ENCODE data around the gene SAMD13.

The SAMD13 gene

GRCh38 chr1:84327830-84328229, 26.3 kb downstream of the SAMD13 start:
- no peak for TF ChIP-seq CTCF (IDR thresholded peaks at IDR 0.05; ENCODE audit: insufficient read depth, low read length, poor library complexity, severe bottlenecking)
- H3K36me3 ChIP-seq (ENCODE audit: control insufficient read depth, insufficient read depth, low read length): no peaks in the 10 kb centered on the region
- no peak for DNase-seq (ENCODE audit: extremely low read depth, insufficient read length)
- H3K27me3 ChIP-seq (replicated peaks; ENCODE audit: control insufficient read depth, insufficient read depth, low read length): no peaks in the 10 kb centered on the region
- H3K4me3 ChIP-seq (replicated peaks; ENCODE audit: low read depth, low read length): no peak overlapping the region

GRCh38 chr1:84330125-84330984, 28.8 kb downstream of the SAMD13 start:
- Histone ChIP-seq H3K36me3 (ENCODE audit: control insufficient read depth, insufficient read depth, low read length) (no peaks in the 10 kb centered on the region), H3K4me3 (replicated peaks; ENCODE audit: low read depth, low read length) (no peak overlapping the region), H3K27me3 (replicated peaks; ENCODE audit: control insufficient read depth, insufficient read depth, low read length) (no peaks in the 10 kb centered on the region)
- no peak for DNase-seq (ENCODE audit: extremely low read depth, insufficient read length)
- TF ChIP-seq CTCF (IDR thresholded peaks at IDR 0.05; ENCODE audit: insufficient read depth, low read length, poor library complexity, severe bottlenecking): no peak

- Histone ChIP-seq H3K4me3 (replicated peaks; ENCODE audit: low read depth, low read length) (no peak overlapping the region), H3K27me3 (replicated peaks; ENCODE audit: control insufficient read depth, insufficient read depth, low read length) (no peaks in the 10 kb centered on the region), H3K36me3 (ENCODE audit: control insufficient read depth, insufficient read depth, low read length) (no peaks in the 10 kb centered on the region)
- no peak for DNase-seq (ENCODE audit: extremely low read depth, insufficient read length)
- no peak for TF ChIP-seq CTCF (IDR thresholded peaks at IDR 0.05; ENCODE audit: insufficient read depth, low read length, poor library complexity, severe bottlenecking)
Observed at GRCh38 chr1:84339503-84339902, 38.0 kb downstream of the SAMD13 start.

- DNase-seq (ENCODE audit: extremely low read depth, insufficient read length): no peak
- Histone ChIP-seq H3K36me3 (ENCODE audit: control insufficient read depth, insufficient read depth, low read length) (no peaks in the 10 kb centered on the region), H3K27me3 (replicated peaks; ENCODE audit: control insufficient read depth, insufficient read depth, low read length) (no peaks in the 10 kb centered on the region; the same call in 1 of the 2 replicates), H3K4me3 (replicated peaks; ENCODE audit: low read depth, low read length) (no peak overlapping the region)
- TF ChIP-seq CTCF (IDR thresholded peaks at IDR 0.05; ENCODE audit: insufficient read depth, low read length, poor library complexity, severe bottlenecking): no peak
Observed at GRCh38 chr1:84344286-84344685, 42.8 kb downstream of the SAMD13 start.

GRCh38 chr1:84345220-84345619, 43.7 kb downstream of the SAMD13 start:
- no peaks in the 10 kb centered on the region for H3K36me3 ChIP-seq (ENCODE audit: control insufficient read depth, insufficient read depth, low read length)
- DNase-seq (ENCODE audit: extremely low read depth, insufficient read length): no peak
- no peak for TF ChIP-seq CTCF (IDR thresholded peaks at IDR 0.05; ENCODE audit: insufficient read depth, low read length, poor library complexity, severe bottlenecking)
- H3K4me3 ChIP-seq (replicated peaks; ENCODE audit: low read depth, low read length): no peak overlapping the region
- H3K27me3 ChIP-seq (replicated peaks; ENCODE audit: control insufficient read depth, insufficient read depth, low read length): no peaks in the 10 kb centered on the region; the same call in 1 of the 2 replicates

Data from GM06990 (cell line).